GM12878 (cell line): ENCODE results near the gene MAP3K5. TPM values are rescaled to one million over a fixed set of nuclear protein-coding genes. Genes with fewer than 3 reads are reported as not detected.

Source experiments
- polyA plus RNA-seq, 11 experiments: library from polyadenylated mRNA; depleted of rRNA in 4 of 11; unstranded in 6 of 11; stranded (reverse) in 5 of 11; fragments of >200 nt; fragmentation: Nextera tagmentation in 4 of 11; fragmentation: Illumina TruSeq in 1 of 11; extraction: Ambion mirVana in 4 of 11; extraction: Trizol in 1 of 11; gene quantifications; 1 replicate in 1 of 11; 2 replicates in 10 of 11; pipeline versions ENCODE4 v1.2.1 to v1.2.3, GENCODE V29; 2011 to 2016; ENCODE audit warnings: inconsistent platforms in 2 of 11, missing spikeins in 2 of 11, low read depth in 1 of 11
- small RNA-seq: library from RNA; depleted of rRNA; stranded (forward); fragments of <200 nt; gene quantifications from one replicate; pipeline ENCODE3, GENCODE V24; 2014
- total RNA-seq, 4 experiments: library from RNA; depleted of rRNA in 3 of 4; stranded (reverse); fragments of >200 nt in 3 of 4; fragmentation: Illumina TruSeq in 1 of 4; extraction: Trizol in 1 of 4; gene quantifications; 2 replicates each; pipeline versions ENCODE4 v1.2.1 to v1.2.3, GENCODE V29; 2013 to 2021

MAP3K5 gene
- total and polyA plus RNA-seq, 10 of the 15 experiments (the other 5 are each of a cell fraction or from before 2014, with no cell fraction given): 5.4 to 34.3 (median 26.4) TPM

Small RNA genes lying within 50 kb of the gene (small RNA-seq; reads per million reads assigned to genes)
- gene RNA5SP219: not detected

Other genes with a start within 250 kb of the MAP3K5 start
- 0.05 and 0.17 TPM in 2 replicates for gene MAP7, start 242.1 kb downstream of the MAP3K5 start, total RNA-seq (2014; rRNA removed)
- 0.04 TPM in 1 of 2 replicates, not detected in the other for gene MAP7, start 242.1 kb downstream of the MAP3K5 start, total RNA-seq (2014; rRNA removed; fragmentation: Illumina TruSeq; extraction: Trizol)
- 0.13 and 0.21 TPM in 2 replicates for gene MAP7, start 242.1 kb downstream of the MAP3K5 start, total RNA-seq (2021)
- 0.09 and 0.10 TPM in 2 replicates for gene MAP7, start 242.1 kb downstream of the MAP3K5 start, polyA plus RNA-seq (2011; rRNA removed)
- gene MAP7, start 242.1 kb downstream of the MAP3K5 start, polyA plus RNA-seq (2014; fragmentation: Illumina TruSeq; extraction: Trizol): 0.07 and 0.21 TPM in 2 replicates
- not detected for gene MAP7, start 242.1 kb downstream of the MAP3K5 start, polyA plus RNA-seq (2014; fragmentation: Nextera tagmentation; extraction: Ambion mirVana)
- gene MAP7, start 242.1 kb downstream of the MAP3K5 start, polyA plus RNA-seq (2014; rRNA removed): 0.01 and 0.04 TPM in 2 replicates
- under 1 TPM; 0.05 to 0.09 TPM for gene MAP7, start 242.1 kb downstream of the MAP3K5 start, polyA plus RNA-seq (2016; fragmentation: Nextera tagmentation; extraction: Ambion mirVana)
- 11.0 and 12.4 TPM in 2 replicates for gene PEX7, start 30.1 kb upstream of the MAP3K5 start, total RNA-seq (2014; rRNA removed)
- 6.8 and 7.6 TPM in 2 replicates for gene PEX7, start 30.1 kb upstream of the MAP3K5 start, total RNA-seq (2014; rRNA removed; fragmentation: Illumina TruSeq; extraction: Trizol)
- 5.9 and 6.7 TPM in 2 replicates for gene PEX7, start 30.1 kb upstream of the MAP3K5 start, total RNA-seq (2021)
- 11.6 and 14.8 TPM in 2 replicates for gene PEX7, start 30.1 kb upstream of the MAP3K5 start, polyA plus RNA-seq (2011; rRNA removed)
- 6.1 and 7.7 TPM in 2 replicates for gene PEX7, start 30.1 kb upstream of the MAP3K5 start, polyA plus RNA-seq (2014; fragmentation: Illumina TruSeq; extraction: Trizol)
- 1 to 10 TPM in 1 of 2 experiments, under 1 TPM in 1; 0.58 to 2.7 TPM for gene PEX7, start 30.1 kb upstream of the MAP3K5 start, polyA plus RNA-seq (2014; fragmentation: Nextera tagmentation; extraction: Ambion mirVana)
- gene PEX7, start 30.1 kb upstream of the MAP3K5 start, polyA plus RNA-seq (2014; rRNA removed): 10.9 and 12.4 TPM in 2 replicates
- 10 to 100 TPM; 10.9 to 12.3 TPM for gene PEX7, start 30.1 kb upstream of the MAP3K5 start, polyA plus RNA-seq (2016; fragmentation: Nextera tagmentation; extraction: Ambion mirVana)
- gene SLC35D3, start 129.8 kb upstream of the MAP3K5 start, total RNA-seq (2014; rRNA removed): not detected in 2 replicates
- not detected in 2 replicates for gene SLC35D3, start 129.8 kb upstream of the MAP3K5 start, total RNA-seq (2014; rRNA removed; fragmentation: Illumina TruSeq; extraction: Trizol)
- not detected in 2 replicates for gene SLC35D3, start 129.8 kb upstream of the MAP3K5 start, total RNA-seq (2021)
- gene SLC35D3, start 129.8 kb upstream of the MAP3K5 start, polyA plus RNA-seq (2011; rRNA removed): not detected in 2 replicates
- not detected in 2 replicates for gene SLC35D3, start 129.8 kb upstream of the MAP3K5 start, polyA plus RNA-seq (2014; fragmentation: Illumina TruSeq; extraction: Trizol)
- gene SLC35D3, start 129.8 kb upstream of the MAP3K5 start, polyA plus RNA-seq (2014; fragmentation: Nextera tagmentation; extraction: Ambion mirVana): not detected
- gene SLC35D3, start 129.8 kb upstream of the MAP3K5 start, polyA plus RNA-seq (2014; rRNA removed): not detected in 2 replicates
- gene SLC35D3, start 129.8 kb upstream of the MAP3K5 start, polyA plus RNA-seq (2016; fragmentation: Nextera tagmentation; extraction: Ambion mirVana): not detected